ENCODE measurements around the gene ZFP36L2. TPM values are rescaled to one million over a fixed set of nuclear protein-coding genes. Genes with fewer than 3 reads are reported as not detected.

ZFP36L2 gene
- total and polyA plus RNA-seq, 9 of the 15 experiments (the other 6 are each of a cell fraction or from before 2014, with no cell fraction given): 4.1 to 60.6 (median 20.3) TPM

DNA sequence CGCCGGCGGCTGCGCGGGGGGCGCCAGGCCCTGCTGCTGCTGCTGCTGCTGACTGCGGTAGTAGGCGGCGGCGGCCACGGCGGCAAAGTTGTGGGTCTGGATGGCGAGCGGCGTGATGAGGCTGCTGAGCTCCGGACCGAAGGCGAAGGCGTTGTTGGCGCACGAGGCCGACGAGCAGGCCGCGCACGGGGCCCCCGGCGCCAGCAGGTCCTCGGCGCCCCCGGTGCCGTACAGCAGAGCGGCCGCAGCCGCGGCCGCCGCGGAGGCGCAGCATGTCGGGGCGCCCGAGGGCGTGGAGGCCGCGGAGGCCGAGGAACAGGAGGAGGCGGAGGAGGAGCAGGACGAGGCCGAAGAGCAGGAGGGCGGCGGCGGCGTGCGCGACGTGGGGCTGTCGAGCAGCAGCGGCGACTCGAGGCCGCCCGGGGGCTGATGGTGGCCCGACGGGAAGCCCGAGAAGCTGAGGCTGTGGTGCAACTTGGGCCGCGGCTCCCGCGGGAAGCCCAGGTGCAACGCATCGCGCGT, 1.8 kb downstream of the ZFP36L2 start (continued):
- TF ChIP-seq RNF219 (CRISPR knock-in tag; IDR thresholded peaks at IDR 0.05) (no peak), ZNF174 (CRISPR knock-in tag; IDR thresholded peaks at IDR 0.05) (no peak), ZFX (CRISPR knock-in tag; IDR thresholded peaks at IDR 0.05) (peak; percentile 63), RBFOX2 (IDR thresholded peaks at IDR 0.05; ENCODE audit: low read depth, low read length) (peak; percentile 48), GABPB1 (CRISPR knock-in tag; IDR thresholded peaks at IDR 0.05) (no peak), CCNT2 (IDR thresholded peaks at IDR 0.05; ENCODE audit: borderline replicate concordance, extremely low read depth, insufficient read length, low read depth, low read length) (peak; percentile 39), ZNF253 (CRISPR knock-in tag; conservative IDR thresholded peaks at IDR 0.05) (no peak), BRD4 (IDR thresholded peaks at IDR 0.05) (no peak), CREB1 (IDR thresholded peaks at IDR 0.05) (no peak), CREB1 (CRISPR knock-in tag; IDR thresholded peaks at IDR 0.05) (no peak), CCAR2 (IDR thresholded peaks at IDR 0.05; ENCODE audit: low read depth, low read length) (no peak), E2F3 (CRISPR knock-in tag; IDR thresholded peaks at IDR 0.05) (0 out of 2 replicates have a peak, but pooled peaks have one; percentile 20), NFIX (CRISPR knock-in tag; IDR thresholded peaks at IDR 0.05; ENCODE audit: low read depth) (no peak), SMAD4 (CRISPR knock-in tag; conservative IDR thresholded peaks at IDR 0.05) (0 out of 2 replicates have a peak, but pooled peaks have one; percentile 60)
- TF ChIP-seq, protein P1, sequence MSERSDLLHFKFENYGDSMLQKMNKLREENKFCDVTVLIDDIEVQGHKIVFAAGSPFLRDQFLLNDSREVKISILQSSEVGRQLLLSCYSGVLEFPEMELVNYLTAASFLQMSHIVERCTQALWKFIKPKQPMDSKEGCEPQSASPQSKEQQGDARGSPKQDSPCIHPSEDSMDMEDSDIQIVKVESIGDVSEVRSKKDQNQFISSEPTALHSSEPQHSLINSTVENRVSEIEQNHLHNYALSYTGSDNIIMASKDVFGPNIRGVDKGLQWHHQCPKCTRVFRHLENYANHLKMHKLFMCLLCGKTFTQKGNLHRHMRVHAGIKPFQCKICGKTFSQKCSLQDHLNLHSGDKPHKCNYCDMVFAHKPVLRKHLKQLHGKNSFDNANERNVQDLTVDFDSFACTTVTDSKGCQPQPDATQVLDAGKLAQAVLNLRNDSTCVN (CRISPR knock-in tag; IDR thresholded peaks at IDR 0.05): no peak

All from K562 (cell line).